Fibroblast of gingiva (primary cell): ENCODE results near the gene SVOPL.

ENCODE experiments used
- DNase-seq: peaks from one replicate; pipeline ENCODE4 v3.0.0-alpha.2; 2011; ENCODE audit warnings: low read depth

The SVOPL gene

DNA sequence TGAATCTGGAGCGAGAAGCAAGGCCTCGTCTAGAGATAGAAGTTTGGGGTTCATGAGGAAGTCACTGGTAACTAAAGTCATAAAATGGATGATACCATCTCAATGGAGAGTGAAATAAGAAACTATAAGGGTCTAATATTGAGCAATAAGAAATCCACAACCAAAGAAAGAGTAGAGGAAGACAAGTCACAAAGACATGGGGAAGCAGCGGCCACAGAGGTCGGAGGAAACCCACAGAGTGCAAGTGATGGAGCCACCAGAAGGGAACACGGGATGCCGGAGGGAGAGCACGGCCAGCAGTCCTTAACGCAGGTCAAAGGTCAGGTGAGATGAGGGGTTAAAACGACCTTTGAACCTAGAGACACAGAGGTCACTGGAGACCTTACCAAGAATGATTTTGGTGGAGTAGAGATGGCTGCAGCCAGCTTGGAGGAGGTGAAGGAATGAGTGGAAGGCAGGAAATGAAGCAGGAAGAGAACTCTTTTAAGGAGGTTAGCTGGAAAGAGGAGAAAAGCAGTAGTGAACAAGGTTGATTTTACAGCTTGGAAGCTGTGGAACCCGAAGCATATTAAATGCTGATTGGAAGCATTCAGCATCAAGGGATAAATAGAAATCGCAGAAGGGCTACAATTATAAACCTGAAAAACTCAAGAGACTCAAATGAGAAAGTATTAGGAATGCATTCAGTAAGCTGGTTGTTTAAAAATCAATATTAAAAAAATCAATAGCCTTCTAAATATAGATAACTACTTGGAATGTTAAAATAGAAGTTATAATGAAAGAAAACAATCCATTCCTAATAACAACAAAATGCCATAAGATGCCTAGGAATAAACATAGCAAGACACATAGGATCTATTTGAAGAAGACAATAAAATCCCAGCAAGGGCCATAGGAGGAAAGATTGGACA, 93.7 kb downstream of the SVOPL start:
- DNase-seq, result no peak

DNA sequence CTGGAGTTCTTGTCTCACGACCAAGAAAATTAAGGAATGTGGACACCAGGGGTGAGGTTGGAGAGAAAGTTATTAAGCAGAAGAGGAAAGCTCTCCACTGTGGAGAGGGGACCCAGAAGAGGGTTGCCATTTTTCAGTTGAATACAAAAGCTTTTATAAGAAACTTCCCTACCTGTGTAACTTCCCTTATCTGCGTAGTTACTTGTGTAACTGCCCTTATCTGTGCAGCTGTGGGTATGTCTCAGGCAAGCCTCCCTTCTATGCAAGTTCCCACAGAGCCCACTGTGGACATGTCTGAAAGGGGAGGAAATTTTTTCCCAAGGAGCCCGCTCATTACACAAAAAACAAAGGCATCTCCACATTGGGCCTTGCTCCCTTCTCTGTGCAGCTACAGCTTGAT, 94.9 kb downstream of the SVOPL start:
- DNase-seq, result no peak

DNA sequence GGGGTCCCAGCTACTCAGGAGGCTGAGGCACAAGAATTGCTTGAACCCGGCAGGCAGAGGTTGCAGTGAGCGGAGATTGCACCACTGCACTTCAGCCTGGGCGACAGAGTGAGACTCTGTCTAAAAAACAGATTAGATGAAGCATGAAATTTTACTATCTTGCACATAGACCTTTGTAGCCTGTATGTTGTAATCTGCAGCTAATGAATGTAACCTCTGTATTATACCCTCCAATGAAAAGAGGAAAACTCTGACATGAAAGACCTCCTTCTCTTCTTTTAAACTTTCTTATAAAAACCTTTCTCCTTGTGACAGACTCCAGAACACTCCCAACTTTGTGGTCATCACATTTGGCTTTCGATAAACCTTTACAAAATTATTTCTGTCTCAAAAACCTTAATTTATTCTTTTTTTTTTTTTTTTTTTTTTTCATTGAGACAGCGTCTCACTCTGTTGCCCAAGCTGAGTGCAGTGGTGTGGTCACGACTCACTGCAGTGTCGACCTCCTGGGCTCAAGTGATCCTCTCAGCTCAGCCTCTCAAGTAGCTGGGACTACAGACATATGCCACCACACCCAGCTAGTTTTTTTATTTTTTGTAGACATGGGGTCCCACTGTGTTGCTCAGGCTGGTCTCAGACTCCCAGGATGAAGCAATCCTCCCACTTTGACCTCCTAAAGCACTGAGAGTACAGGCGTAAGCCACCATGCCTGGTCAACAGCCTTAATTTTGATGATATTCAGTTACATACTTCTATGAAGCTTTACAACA, 97.4 kb downstream of the SVOPL start:
- DNase-seq, result no peak

DNA sequence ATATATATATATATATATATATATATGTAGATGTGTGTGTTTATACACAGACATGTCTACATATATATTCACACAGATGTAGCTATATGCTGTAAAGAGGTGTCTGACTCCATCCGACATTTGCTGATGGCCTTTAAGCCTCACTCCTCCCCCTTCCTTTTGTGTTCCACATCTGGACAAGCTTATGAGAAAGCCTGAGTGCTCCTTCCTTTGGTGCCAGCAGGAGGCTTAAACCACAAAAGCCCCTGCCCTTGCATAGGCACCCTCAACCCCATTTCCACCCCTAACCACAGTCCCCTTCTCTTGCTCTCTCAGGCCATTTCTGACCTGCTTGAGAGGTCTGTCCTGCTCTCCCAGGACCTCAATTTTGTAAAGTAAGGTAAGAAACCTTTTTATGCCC, 98.7 kb downstream of the SVOPL start:
- no peak for DNase-seq

DNA sequence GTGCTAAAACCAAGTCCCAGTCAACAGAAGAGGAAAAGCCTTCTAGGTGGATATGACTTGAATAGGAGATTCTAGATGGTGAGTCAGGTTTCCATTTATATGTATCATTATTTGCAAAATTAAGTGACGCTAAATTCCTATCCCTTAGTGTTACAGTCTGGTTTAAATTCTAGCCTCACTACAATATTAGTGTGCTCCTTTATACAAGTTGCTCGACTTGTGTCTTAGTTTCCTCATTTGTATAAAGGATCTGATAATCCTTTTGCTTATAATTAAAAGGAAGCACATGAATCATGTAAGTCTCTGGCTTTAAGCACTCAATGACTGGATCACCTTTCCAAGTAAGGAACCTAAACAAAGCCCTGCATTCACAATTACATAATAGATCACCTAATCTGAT, 105.7 kb downstream of the SVOPL start:
- DNase-seq, result no peak

DNA sequence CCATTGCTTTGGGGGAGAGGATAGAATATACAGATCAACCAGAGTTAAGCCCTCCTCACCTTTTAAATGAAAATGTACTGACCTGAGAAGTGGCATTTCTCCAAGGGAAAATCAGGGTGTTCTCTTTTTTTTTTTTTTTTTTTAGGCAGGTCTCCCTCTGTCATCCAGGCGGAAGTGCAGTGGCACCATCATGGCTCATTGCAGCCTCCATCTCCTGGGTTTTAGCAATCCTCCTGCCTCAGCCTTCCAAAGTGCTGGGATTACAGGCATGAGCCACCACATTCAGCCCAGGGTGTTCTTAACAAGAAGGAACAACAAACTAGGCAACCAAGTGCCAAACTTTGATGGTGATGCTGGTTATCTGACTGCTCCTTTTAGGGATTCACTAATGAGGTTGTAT, 111.0 kb downstream of the SVOPL start:
- no peak for DNase-seq

DNA sequence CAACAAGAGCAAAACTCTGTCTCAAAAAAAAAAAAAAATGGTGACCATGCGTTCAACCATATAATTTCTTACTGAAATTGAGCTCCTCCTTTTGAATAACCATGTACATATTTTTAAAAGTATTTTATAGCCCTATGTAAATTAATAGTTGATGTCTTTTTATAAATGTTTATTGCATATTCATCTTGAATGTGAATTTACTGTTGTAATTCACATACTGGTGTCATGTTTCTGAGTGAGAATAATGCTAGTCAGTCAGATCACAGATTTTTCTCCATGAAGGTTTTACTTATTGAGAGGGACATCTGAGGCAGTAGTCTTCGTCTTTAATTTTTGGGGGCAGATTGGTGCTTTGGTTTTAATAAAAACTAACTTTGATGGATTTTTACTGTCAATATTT, 112.2 kb downstream of the SVOPL start:
- no peak for DNase-seq

DNA sequence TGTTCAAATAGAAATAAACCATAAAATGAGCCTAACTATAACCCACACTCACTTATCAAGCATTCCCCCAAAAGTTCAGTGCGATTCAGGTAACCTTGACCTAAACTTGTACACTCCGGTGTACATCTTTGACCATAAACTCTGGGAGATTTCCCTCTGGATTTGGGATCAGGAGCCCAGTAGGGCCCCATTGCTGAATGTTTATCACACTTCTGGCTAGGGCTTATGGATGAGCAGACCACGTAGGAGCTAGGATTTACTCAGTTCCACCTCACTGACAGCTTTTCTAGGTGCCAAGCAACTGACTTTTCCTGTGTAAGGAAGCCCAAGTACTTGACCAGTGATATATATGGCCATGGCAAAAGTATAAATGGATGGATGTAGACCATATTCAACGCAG, 113.7 kb downstream of the SVOPL start:
- DNase-seq, result no peak

DNA sequence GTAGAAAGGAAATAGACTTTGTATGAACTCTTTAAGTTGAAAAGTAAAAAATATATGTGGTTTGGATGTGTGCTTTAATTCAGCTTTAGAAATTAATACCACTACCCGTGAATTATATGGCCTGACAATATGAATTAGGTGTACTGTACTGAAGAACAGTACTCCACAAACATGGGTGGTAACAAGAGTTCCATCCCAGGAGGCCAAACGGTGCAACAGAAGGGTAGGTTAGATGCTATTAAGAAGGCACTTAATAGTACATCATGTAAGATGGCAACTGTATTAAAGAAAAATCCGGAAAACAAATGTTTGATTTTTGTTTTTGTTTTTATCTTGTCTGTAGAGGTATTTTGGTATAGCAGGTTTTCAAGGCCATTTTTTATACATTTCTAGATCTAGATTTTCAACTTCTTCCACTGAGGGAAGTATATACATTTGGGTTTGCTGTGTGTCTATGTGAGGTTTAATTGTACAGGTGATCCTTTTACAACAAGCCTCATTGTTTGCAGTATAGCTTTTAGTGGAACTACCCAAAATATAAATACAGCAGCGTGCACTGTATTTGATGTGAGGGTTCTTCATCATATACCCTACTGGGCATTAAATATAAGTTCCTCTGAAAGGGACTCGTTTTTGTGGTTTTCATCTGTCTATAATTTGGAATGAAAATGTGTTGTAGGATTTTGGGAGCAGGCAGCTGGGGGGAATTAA, 115.7 kb downstream of the SVOPL start:
- DNase-seq, result no peak

DNA sequence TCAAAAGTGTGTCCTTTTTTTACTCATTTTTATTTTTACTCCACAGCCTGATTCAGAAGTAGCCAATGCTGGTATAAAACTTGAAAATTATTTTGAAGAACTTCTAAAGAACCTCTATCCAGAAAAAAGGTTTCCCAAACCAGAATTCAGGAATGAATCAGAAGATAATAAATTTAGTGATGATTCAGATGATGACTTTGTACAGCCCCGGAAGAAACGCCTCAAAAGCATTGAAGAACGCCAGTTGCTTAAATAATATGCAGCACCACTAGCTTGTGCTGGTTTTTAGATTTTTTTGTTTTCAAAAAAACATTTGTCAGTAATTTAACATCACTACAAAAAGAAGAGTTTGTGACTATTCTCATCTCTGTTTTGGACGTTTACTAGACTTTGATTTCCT, 116.5 kb downstream of the SVOPL start:
- DNase-seq, result no peak

DNA sequence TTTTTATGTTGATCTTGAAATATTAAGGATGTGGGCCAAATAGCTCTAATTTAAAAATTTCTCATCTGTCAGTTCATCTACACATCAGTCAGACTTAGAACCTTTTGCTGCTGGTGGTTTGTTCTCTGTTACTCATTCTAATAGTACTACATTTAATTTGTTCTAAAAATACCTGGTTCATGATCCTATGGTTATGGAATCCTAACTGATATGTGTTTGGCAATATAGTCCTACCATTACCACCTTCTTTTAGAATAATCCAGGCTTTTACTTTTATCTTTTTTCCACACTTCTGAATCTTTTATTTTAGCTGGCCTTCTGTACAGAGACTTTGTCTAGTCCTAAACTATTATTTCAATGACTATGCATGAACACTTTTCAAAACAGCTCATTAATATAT, 116.9 kb downstream of the SVOPL start:
- no peak for DNase-seq

DNA sequence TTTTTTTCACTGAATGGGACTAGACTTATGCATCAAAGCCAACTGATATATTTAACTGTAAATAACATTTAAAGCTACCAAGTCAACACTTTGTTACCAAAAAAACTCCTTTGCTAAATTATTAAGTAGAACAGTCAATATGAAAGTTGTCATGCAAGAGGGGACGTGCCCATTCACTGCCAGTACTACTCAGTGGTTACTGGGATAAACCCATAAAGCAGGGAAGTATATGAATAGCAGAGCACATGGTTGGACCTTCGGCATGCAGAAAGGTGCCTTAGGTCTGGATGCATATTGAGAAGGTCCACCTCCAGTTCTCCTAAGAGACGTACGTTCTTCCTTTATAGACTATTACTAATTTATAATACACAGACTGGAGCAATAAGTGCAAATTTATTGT, 120.1 kb downstream of the SVOPL start:
- no peak for DNase-seq

DNA sequence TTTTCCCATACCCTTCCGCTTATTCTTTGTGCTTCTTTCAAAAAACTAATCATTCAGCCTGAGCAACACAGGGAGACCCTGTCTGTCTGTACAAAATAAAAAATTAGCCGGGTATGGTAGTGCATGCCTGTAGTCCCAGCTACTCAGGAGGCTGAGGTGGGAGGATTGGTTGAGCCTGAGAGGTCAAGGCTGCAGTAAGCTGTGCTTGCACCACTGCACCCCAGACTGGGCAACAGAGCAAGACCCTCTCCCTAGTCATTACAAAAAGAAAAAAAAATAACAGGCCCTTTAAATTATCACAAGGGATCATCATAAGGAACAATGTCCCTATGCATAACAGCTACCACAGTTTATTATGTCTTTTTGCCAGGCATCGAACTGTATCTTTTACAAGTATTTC, 121.5 kb downstream of the SVOPL start:
- DNase-seq, result no peak

DNA sequence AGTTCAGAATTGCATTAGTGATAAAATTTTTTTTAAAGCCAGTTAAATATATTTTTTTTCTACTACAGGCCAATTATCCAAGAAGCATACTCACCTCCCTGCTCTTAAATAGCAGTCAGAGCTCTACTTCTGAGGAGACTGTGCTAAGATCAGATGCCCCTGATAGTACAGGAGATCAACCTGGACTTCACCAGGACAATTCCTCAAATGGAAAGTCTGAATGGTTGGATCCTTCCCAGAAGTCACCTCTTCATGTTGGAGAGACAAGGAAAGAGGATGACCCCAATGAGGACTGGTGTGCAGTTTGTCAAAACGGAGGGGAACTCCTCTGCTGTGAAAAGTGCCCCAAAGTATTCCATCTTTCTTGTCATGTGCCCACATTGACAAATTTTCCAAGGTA, 122.0 kb downstream of the SVOPL start:
- no peak for DNase-seq

DNA sequence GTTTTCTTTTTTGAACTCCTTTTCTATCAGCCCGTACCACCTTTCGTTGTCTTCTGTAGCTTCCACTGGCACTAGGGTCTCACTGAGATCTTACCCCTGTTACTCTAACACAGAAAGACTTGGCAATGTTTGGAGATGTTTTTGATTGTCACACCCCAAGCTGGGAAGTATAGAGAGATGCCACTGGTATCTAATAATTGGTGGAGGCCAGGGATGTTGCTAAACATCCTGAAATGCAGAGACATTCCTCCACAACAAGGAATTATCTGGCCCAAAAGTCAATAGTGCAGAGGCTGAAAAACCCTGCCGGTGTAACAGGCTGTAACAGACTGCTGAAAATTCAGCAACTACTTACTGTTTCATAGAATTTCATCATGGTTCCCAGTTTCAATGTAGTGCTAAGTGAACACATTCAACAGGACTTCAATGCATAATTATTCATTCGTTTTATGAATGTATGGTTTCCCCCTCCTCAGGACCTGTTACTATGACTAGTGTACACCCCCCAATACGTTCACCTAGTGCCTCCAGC, 125.2 kb downstream of the SVOPL start:
- peak; percentile 2 for DNase-seq

DNA sequence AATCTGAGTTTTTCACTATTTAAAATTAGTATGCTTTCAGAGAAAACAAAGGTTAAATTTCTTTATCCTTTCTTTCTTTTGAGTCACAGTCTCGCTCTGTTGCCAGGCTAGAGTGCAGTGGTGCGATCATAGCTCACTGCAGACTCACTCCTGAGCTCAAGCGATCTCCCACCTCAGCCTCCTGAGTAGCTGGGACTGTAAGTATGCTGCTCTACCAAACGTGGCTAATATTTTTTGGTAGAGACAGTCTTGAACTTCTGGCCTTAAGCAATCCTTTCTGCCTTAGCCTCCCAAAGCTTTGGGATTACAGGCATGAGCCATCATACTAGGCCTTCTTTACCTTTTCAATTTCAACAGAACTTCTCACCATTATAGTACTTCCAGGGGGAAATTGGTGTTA, 127.4 kb downstream of the SVOPL start:
- no peak for DNase-seq

DNA sequence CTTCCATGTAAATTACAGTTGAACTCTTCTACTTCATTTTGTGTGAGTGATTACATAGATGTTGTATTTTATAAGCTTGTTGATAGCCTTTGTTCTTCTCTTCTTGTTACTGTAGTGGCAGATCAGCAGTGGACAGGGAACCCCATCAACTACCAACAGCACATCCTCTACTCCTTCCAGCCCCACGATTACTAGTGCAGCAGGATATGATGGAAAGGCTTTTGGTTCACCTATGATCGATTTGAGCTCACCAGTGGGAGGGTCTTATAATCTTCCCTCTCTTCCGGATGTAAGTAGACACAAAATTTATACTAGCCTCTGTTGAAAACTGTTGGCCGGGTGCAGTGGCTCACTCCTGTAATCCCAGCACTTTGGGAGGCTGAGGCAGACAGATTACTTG, 130.4 kb downstream of the SVOPL start:
- no peak for DNase-seq

DNA sequence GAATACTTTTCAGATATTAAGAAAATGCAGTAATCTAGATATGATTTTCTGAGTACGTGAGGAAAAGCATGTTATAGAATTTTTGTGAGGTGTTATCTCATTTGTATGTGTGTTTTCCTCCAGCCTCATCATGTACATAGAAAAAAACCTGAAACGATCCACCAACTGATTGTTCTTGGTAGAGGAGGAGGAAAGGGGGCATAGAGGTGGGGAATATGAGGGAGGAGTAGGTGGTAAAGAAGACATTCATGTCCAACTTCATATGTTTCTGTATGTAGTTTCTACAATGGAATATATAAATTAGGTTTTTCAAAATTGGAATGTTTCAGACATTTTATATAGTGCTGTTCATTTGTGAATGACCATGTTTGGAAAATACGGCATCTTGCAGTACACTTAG, 131.7 kb downstream of the SVOPL start:
- DNase-seq, result no peak

DNA sequence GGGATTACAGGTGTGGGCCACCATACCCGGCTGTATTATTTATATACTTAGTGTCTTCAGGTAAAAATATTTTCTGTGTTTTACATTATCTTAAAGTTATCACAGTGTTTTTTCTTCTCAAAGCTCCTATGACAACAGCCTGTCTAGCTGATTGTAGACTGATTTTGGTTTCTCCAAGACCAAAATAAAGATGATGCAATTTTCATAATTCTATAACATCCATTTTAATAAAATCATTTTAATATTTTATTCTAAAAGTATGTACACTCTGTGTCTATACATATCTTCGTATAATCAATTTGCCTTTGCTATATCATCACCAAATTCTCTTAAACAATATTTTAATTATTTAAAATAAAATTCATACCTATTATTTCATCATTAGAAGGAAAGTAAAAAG, 132.5 kb downstream of the SVOPL start:
- no peak for DNase-seq

DNA sequence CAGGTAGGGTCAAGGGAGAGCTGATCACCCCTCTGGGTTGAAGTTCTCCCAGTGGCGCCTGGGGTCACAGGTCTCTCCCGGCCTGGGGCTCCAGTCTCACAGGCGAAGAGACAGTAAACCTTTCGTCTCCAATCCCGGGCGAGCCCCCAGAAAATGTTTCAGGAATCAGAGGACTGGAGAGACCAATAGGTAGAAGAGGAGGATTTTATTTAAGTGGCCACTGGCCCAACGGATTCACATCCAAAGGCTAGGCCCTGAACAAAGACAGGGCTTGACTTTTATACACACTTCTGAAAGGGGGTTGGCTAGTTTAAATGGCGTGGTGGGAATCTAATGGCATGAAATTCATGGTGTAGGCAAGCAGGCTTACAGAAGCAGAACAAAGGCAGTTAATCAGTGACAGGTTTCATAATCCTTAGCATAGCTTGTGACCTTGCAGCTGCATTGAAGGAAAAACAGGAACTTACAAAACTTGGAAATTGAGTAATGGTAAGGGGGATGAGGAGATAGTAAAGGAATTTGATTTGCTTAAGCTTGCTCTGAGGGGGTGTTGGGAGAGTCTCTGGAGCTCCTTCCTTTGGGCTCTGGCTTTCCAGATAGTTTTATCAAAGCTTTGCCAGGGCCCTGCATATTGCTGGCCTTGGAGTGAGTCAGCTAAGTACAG, 135.6 kb downstream of the SVOPL start:
- DNase-seq, result peak; percentile 82

DNA sequence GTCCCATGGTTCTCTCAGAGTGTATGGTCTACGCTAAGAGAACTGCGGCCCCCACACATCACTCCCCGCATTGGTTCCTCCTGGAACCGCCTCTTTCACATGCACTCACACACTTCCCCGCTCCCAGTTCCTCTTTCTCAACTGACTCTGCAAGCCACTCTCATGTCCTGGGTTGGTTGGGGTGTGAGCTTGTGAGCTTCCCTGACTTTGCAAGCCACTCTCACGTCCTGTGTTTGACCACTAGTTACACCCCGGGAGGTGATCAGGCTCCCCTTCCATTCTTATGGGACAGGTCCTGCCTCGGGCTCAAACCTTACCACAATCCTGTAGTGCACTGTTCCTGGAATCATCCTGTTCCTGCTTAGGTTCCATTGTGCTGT, 136.1 kb downstream of the SVOPL start:
- DNase-seq, result no peak

DNA sequence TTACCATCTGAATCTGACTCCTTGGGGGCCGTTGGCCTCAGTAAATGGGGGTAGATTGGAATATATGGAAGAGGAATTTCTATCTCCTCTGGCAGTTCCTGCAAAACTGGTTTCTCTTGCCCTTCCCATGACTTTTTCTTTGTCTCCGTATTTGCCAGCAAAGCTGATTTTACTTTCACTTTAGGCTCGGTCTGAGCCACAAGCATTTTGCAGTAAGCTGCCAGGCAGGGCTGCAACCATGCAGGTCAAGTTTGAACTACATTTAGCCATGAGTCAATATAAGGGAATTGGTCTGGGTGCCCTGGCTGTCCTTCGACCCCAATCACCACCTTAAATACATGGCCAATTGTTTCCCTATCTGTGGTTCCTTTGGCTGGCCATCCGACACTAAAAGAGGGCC, 136.8 kb downstream of the SVOPL start:
- DNase-seq, result no peak
